ENCODE measurements around the gene SEPTIN10.

The SEPTIN10 gene

GRCh38 chr2:109638795-109639194, 25.0 kb upstream of the SEPTIN10 start:
- DNase-seq (ENCODE audit: low read depth): peak; percentile 64

GRCh38 chr2:109637749-109638570, 24.2 kb upstream of the SEPTIN10 start:
- peak; percentile 69 for DNase-seq (ENCODE audit: low read depth)
- no peak overlapping the region for H3K4me3 ChIP-seq (replicated peaks; ENCODE audit: low read depth, low read length)

More at GRCh38 chr2:109638795-109639194, 25.0 kb upstream of the SEPTIN10 start:
- TF ChIP-seq, protein P1, sequence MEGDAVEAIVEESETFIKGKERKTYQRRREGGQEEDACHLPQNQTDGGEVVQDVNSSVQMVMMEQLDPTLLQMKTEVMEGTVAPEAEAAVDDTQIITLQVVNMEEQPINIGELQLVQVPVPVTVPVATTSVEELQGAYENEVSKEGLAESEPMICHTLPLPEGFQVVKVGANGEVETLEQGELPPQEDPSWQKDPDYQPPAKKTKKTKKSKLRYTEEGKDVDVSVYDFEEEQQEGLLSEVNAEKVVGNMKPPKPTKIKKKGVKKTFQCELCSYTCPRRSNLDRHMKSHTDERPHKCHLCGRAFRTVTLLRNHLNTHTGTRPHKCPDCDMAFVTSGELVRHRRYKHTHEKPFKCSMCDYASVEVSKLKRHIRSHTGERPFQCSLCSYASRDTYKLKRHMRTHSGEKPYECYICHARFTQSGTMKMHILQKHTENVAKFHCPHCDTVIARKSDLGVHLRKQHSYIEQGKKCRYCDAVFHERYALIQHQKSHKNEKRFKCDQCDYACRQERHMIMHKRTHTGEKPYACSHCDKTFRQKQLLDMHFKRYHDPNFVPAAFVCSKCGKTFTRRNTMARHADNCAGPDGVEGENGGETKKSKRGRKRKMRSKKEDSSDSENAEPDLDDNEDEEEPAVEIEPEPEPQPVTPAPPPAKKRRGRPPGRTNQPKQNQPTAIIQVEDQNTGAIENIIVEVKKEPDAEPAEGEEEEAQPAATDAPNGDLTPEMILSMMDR (IDR thresholded peaks at IDR 0.05; ENCODE audit: low read length, missing control alignments): no peak
- H3K4me3 ChIP-seq (replicated peaks; ENCODE audit: low read depth, low read length): no peak overlapping the region

DNA sequence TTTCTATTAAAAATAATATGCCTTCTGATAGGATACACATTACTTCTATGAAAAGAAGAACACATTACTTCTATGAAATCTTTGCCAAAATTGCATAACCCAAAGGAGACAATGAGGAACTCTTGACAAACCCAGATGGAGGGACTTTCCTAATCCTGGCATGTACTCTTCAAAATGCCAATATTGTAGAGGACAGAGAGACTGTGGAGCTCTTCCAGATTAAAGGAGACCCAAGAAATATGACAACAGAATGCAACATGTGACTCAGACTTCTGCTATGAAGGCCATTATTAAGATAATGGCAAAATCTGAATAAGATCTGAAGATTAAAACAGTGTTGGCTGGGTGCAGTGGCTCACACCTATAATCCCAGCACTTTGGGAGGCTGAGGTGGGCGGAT, 22.6 kb upstream of the SEPTIN10 start:
- TF ChIP-seq, protein P1 (IDR thresholded peaks at IDR 0.05; ENCODE audit: low read length, missing control alignments): no peak
- no peak overlapping the region for H3K4me3 ChIP-seq (replicated peaks; ENCODE audit: low read depth, low read length)
- DNase-seq (ENCODE audit: low read depth): peak; percentile 71

More at GRCh38 chr2:109637749-109638570, 24.2 kb upstream of the SEPTIN10 start:
- TF ChIP-seq, protein P1 (IDR thresholded peaks at IDR 0.05; ENCODE audit: low read length, missing control alignments): no peak

DNA sequence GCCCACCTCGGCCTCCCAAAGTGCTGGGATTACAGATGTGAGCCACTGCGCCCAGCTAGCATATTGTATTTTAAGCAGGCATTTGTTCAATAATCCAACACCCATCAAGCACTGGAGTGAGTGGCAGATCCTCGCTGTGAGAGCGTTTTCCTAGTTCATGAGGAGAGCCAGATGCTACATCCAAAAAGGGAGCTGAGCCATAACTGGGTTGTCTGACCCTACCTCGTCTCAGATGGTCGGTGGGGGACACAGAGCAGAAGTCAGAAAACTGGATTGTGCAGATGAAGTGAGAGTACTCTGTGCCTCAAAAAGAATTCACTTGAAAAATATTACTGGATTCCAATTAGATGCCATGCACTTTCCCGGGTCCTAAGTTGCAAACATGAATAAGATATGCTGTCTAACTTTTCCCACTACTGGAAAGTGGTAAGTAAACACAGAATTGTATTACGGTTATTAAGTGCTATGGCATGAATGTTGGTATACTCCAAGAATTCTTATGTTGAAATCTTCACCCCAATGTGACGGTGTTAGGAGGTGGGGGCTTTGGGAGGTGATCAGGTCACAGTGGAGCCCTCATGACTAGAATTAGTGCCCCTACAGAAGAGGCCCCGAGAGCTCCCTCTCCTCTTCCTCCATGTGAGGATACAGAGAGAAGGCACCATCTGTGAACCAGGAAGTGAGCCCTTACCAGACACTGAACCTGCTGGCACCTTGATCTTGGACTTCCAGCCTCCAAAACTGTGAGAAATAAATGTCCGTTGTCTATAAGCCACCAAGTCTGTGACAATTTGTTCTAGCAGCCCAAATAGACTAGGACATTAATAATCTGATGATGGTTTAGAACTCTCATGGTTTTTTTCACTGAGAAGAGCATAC, 21.9 kb upstream of the SEPTIN10 start:
- H3K4me3 ChIP-seq (replicated peaks; ENCODE audit: low read depth, low read length): no peak overlapping the region
- TF ChIP-seq, protein P1 (IDR thresholded peaks at IDR 0.05; ENCODE audit: low read length, missing control alignments): no peak
- no peak for DNase-seq (ENCODE audit: low read depth)

DNA sequence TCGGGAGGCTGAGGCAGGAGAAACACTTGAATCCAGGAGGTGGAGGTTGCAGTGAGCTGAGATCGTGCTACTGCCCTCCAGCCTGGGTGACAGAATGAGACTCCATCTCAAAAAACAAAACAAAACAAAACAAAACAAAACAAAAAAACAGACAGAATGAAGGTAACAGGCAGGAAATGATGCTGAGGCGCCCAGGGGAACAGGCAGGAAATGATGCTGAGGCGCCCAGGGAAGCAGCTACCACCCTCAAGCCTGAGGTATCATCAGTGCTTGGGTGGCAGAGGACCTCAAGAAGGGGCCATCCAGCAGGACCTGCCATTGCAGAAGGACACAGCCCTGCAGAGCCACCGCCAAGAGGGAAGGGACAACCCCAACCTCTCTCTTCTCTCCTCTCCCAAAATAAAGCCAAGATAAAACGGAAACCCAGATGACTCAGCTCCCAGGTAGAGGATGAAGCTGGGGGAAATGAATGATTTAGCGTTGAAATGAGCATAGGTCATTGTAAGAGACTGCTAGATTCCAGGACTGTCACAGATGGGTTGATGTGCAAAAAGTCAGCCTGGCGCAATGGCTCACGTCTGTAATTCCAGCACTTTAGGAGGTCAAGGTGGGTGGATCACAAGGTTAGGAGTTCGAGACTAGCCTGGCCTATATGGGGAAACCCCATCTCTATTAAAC, 19.7 kb upstream of the SEPTIN10 start:
- no peak for DNase-seq (ENCODE audit: low read depth)
- TF ChIP-seq, protein P1 (IDR thresholded peaks at IDR 0.05; ENCODE audit: low read length, missing control alignments): no peak
- H3K4me3 ChIP-seq (replicated peaks; ENCODE audit: low read depth, low read length): no peak overlapping the region

DNA sequence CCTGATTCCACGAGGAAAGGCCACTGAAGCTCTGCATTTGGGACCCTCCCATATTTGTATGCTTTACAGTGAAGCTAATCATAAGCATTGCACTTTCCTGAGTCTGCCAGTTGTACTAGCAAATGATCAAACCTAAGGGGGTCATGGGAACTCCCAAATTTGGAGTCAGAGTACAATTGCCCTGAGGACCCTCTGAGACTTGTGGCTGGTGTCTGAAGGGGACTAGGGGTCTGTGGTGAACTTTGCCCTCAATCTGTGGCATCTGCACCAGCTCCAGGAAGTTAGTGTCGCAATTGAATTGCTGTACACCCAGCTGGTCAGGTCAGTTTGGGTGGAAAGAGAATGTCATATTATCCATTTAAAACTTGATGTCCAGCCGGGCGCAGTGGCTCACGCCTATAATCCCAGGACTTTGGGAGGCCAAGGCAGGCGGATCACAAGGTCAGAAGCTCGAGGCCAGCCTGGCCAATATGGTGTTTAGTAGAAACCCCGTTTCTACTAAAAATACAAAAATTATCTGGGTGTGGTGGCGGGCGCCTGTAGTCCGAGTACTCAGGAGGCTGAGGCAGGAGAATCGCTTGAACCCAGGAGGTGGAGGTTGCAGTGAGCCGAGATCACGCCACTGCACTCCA, 18.5 kb upstream of the SEPTIN10 start:
- H3K4me3 ChIP-seq (replicated peaks; ENCODE audit: low read depth, low read length): no peak overlapping the region
- TF ChIP-seq, protein P1 (IDR thresholded peaks at IDR 0.05; ENCODE audit: low read length, missing control alignments): no peak
- no peak for DNase-seq (ENCODE audit: low read depth)

Measured in fibroblast of pulmonary artery (primary cell).